ENCODE data around the gene TNFSF13B. TPM values are rescaled to one million over a fixed set of nuclear protein-coding genes. Genes with fewer than 3 reads are reported as not detected.

The TNFSF13B gene

Small RNA genes within 50 kb of the gene (small RNA-seq; reads per million reads assigned to genes)
- gene RNA5SP39 (ENCODE audit: low read depth) = not detected

Measured in mesenchymal stem cell (in vitro differentiated cells and primary cell).